SU-DHL-6 (cell line): ENCODE measurements around the gene GSE1.

Experiments
- H2AFZ ChIP-seq: fragments of 200-600 bp; sonication (generic); 2 replicates; pipeline ENCODE4 v1.6.1; 2014; ENCODE audit warnings: low read depth, mild to moderate bottlenecking, moderate library complexity, mixed read lengths, antibody characterized with exemption, low read length; ENCODE audit not compliant: severe bottlenecking
- H3F3A ChIP-seq: fragments of 200-600 bp; shearing (Covaris generic); 2 replicates; pipeline ENCODE4 v1.6.0; 2016; ENCODE audit warnings: antibody characterized with exemption, mild to moderate bottlenecking; ENCODE audit not compliant: insufficient read depth
- H3K27ac ChIP-seq: fragments of 200-600 bp; sonication (generic); 2 replicates; pipeline ENCODE4 v1.5.1; 2016; ENCODE audit warnings: low read depth, mild to moderate bottlenecking, low read length, moderate library complexity, mixed read lengths
- H3K27me3 ChIP-seq: fragments of 200-600 bp; sonication (generic), shearing (Covaris generic); 2 replicates; pipeline ENCODE4 v1.6.0; 2014; ENCODE audit warnings: mild to moderate bottlenecking, low read length
- H3K36me3 ChIP-seq: fragments of 200-600 bp; sonication (generic); 2 replicates; pipeline ENCODE4 v1.6.1; 2014; ENCODE audit warnings: mild to moderate bottlenecking, low read length, mixed read lengths
- H3K4me2 ChIP-seq: fragments of 300-600, 200-600 bp; shearing (Covaris generic), sonication (generic); 2 replicates; pipeline ENCODE4 v1.6.0; 2014; ENCODE audit warnings: low read length, low read depth, mild to moderate bottlenecking; ENCODE audit not compliant: poor library complexity, severe bottlenecking
- H3K4me3 ChIP-seq: fragments of 200-600 bp; sonication (generic); 2 replicates; pipeline ENCODE4 v1.5.1; 2014; ENCODE audit warnings: antibody characterized with exemption, low read length, mild to moderate bottlenecking, mixed read lengths; ENCODE audit not compliant: insufficient read depth, poor library complexity, severe bottlenecking
- H3K79me2 ChIP-seq: fragments of 200-600 bp; sonication (generic); 2 replicates; pipeline ENCODE4 v1.6.1; 2014; ENCODE audit warnings: mild to moderate bottlenecking, low read length, moderate library complexity; ENCODE audit not compliant: insufficient read depth
- H3K9ac ChIP-seq: fragments of 200-600 bp; sonication (generic); 2 replicates; pipeline ENCODE4 v1.7.0; 2014; ENCODE audit warnings: mild to moderate bottlenecking, low read length
- H3K9me2 ChIP-seq: fragments of 200-600 bp; sonication (generic); replicated peaks from 2 replicates; pipeline ENCODE4 v1.6.1; 2014; ENCODE audit warnings: low read length; ENCODE audit not compliant: insufficient read depth
- H3K9me3 ChIP-seq: fragments of 200-600 bp; sonication (generic); 2 replicates; pipeline ENCODE4 v1.6.1; 2014; ENCODE audit warnings: low read length, mixed read lengths; ENCODE audit not compliant: insufficient read depth
- H4K20me1 ChIP-seq: fragments of 200-600 bp; sonication (generic); 2 replicates; pipeline ENCODE4 v1.6.1; 2014; ENCODE audit warnings: low read depth, mild to moderate bottlenecking, antibody characterized with exemption, low read length, moderate library complexity, mixed read lengths
- CTCF ChIP-seq: fragments of 200-600 bp; sonication (generic); IDR thresholded peaks from one replicate; pipeline ENCODE4 v1.5.1; 2017; ENCODE audit warnings: antibody characterized with exemption, mild to moderate bottlenecking, low read length, moderate library complexity; ENCODE audit not compliant: insufficient read depth, poor library complexity, severe bottlenecking
- EZH2phosphoT487 ChIP-seq: fragments of 200-600 bp; sonication (generic), shearing (Covaris generic); conservative IDR thresholded peaks from 2 replicates; pipeline ENCODE4 v1.6.1; 2018; ENCODE audit warnings: mild to moderate bottlenecking, antibody characterized with exemption, low read length, moderate library complexity, mixed read lengths

Gene GSE1

GRCh38 chr16:85629326-85629725, 16.2 kb downstream of the GSE1 start:
- Histone ChIP-seq H3K36me3 (no peaks in the 10 kb centered on the region), H3K79me2 (no peaks in the 10 kb centered on the region), H3F3A (no peaks in the 10 kb centered on the region), H3K27me3 (no peaks in the 10 kb centered on the region), H3K9ac (no peak overlapping the region), H3K9me3 (no peaks in the 10 kb centered on the region), H3K9me2 (no peaks in the 10 kb centered on the region), H3K4me3 (no peak overlapping the region), H3K27ac (no peak overlapping the region), H2AFZ (no peak overlapping the region), H4K20me1 (no peaks in the 10 kb centered on the region), H3K4me2 (no peak overlapping the region)
- TF ChIP-seq EZH2phosphoT487 = no peak
- TF ChIP-seq CTCF = no peak

GRCh38 chr16:85629853-85630252, 16.7 kb downstream of the GSE1 start:
- no peaks in the 10 kb centered on the region for H3K79me2 ChIP-seq
- H3K9me2 ChIP-seq = no peaks in the 10 kb centered on the region
- H3K9ac ChIP-seq = no peak overlapping the region
- H4K20me1 ChIP-seq = no peaks in the 10 kb centered on the region
- no peak overlapping the region for H3K27ac ChIP-seq
- no peak overlapping the region for H3K4me2 ChIP-seq
- no peak overlapping the region for H3K4me3 ChIP-seq
- no peak overlapping the region for H2AFZ ChIP-seq
- no peaks in the 10 kb centered on the region for H3F3A ChIP-seq
- H3K27me3 ChIP-seq = no peaks in the 10 kb centered on the region
- H3K9me3 ChIP-seq = no peaks in the 10 kb centered on the region
- H3K36me3 ChIP-seq = no peaks in the 10 kb centered on the region
- TF ChIP-seq CTCF (no peak), EZH2phosphoT487 (no peak)

- no peak overlapping the region for H3K4me2 ChIP-seq
- no peak overlapping the region for H3K4me3 ChIP-seq
- H3K9me2 ChIP-seq = no peaks in the 10 kb centered on the region
- H3K79me2 ChIP-seq = no peaks in the 10 kb centered on the region
- no peak overlapping the region for H3K9ac ChIP-seq
- H3F3A ChIP-seq = no peaks in the 10 kb centered on the region
- no peaks in the 10 kb centered on the region for H3K27me3 ChIP-seq
- no peak overlapping the region for H2AFZ ChIP-seq
- H3K36me3 ChIP-seq = no peaks in the 10 kb centered on the region
- no peaks in the 10 kb centered on the region for H4K20me1 ChIP-seq
- no peak for TF ChIP-seq EZH2phosphoT487
- no peak for TF ChIP-seq CTCF
- no peak overlapping the region for H3K27ac ChIP-seq
- no peaks in the 10 kb centered on the region for H3K9me3 ChIP-seq
These were observed 18.1 kb downstream of the GSE1 start for GRCh38 chr16:85631230-85631629.
